HK-2 (cell line): Measurements from ENCODE around the gene MYADM.
"Not testable (repeated sequence)": the region's sequence is repeated elsewhere in the genome, so short reads cannot be mapped to it uniquely, and the experiment has no call there.

ENCODE experiments used
- DNase-seq: peaks from one replicate; pipeline ENCODE4 v3.0.0-alpha.2; 2018; ENCODE audit not compliant: unreplicated experiment

MYADM gene, protein sequence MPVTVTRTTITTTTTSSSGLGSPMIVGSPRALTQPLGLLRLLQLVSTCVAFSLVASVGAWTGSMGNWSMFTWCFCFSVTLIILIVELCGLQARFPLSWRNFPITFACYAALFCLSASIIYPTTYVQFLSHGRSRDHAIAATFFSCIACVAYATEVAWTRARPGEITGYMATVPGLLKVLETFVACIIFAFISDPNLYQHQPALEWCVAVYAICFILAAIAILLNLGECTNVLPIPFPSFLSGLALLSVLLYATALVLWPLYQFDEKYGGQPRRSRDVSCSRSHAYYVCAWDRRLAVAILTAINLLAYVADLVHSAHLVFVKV

DNA sequence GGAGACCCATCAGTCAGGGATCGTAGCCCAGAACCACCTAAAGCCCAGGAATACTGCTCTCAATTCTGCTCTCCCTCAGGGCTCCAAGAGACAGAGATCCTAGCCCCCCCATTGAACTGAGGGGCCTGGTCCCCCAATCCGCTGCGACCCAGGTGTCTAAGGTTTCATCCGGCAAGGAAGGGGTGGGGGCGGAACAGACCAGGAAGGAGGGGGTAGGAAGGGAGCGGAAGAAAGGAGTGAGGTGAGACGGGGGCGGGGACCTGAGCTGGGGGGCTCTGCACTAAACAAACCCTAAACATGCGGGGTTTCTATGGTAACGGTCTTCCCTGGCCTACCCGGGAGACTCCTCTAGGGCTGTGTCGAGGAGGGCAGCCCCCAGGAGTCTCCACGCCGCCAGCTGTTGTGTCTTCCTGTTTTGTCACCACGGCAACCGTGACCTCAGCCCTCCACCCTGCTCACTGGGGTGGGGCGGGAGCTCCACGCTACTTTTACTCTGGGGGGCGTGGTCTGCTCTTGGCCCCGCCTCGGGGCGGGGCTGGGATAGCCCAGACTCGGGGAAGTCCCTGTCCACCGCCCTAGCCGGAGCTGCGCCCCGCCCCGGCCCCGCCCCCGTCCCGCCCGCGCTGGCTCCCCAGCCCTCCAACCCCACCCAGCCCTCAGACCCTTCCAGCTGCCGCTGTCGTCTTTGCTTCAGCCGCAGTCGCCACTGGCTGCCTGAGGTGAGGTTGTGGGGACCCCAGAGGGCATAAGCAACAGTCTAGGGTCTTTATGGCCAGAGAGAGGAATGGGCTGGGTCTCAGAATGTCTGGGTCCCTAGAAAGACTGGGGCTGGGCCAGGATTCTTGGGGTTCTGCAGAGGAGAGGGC is at the start of gene MYADM:
TSS of gene MYADM (plus strand) at position 659 of the 866 bp plus-strand sequence. CDS start 5,647 bp downstream, outside the sequence.
- peak; percentile 99 for DNase-seq

DNA sequence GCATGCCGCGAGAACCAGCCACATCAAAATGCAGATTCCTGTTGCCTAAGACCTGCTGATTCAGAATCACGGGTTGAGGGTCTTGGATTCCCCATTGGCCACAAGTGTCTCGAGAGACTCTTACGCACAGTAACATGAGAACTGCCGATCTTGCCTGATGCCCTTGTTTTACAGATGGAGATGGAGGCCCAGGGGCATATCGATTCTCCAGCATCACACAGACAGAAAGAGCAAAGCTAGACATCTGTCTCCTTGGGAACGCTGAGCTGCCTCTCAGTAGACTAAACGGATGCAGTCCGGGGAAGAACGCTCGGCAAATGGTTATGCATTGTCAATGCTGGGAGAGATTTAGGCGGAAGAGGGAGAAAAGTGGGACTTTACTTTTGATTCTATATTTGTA is 48.9 kb upstream of the MYADM start:
- no peak for DNase-seq

DNA sequence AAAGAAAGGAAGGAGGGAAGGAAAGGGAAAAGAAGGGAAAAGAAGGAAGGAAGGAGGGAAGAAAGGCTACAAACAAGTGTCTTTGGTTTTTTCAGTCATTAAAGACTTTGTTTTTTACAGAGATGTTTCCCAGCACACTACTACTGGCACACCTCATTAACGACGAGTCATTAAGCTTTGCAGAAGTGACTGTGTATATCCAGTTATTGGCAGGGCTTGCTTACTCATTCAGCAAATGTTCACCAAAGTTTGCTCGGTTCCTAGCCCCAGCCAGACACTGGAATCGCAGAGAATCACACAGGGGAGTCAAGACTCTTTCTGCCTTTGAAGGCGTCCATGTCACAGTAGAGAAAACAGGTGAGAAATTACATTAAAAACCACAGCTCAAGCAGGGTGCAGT is 47.8 kb upstream of the MYADM start:
- no peak for DNase-seq

DNA sequence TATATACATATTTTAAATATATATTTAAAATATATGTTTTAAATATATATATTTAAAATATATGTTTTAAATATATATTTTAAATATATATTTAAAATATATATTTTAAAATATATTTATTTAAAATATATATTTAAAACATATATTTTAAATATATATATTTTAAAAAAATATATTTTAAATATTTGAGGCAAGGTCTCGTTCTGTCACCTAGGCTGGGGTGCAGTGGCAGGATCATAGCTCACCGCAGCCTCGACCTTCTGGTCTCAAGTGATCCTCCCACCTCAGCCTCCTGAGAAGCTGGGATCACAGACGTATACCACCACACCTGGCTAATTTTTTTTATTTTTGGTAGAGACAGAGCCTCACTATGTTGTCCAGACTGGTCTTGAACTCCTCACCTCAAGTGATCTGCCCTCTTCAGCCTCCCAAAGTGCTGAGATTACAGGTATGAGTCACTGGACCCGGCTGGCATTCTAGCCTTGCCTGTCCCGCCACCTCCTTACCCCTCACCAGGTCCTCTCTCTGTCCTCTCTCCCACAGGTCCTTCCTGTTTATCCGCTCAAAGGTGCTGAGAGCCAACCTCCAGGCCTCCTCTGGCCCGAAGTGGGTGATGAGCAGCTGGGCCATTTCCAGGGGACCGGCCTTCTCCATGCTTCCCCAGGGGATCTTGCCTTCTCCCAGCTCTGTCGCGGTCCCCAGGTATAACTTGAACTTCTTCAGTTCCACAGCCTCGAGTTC is 44.1 kb upstream of the MYADM start:
- no peak for DNase-seq

DNA sequence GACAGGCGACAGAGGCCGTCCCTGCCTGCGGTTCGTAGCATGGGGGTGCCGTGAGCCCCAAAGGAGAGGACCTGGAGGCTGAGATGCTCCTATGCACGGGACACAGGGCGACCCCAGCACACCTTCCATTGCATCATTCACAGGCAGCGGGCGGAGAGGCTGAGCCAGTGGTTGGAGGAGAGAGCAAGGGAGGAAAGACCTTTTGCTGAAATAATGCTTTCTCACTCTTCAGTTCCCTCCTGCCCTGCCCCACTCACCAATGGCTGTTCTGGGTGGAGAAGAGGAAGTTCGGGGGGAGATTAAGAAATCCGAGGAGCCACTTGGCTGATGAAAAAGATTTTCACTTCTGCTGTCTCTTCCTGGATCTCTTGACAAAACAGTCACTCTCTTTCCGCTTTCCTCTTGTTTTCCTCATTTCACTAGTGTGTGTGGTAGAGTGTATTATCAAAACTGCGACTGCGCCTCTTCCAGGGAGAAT is 43.5 kb upstream of the MYADM start, which contains the start of gene NLRP12:
TSS of gene NLRP12 (minus strand) at position 181 of the 478 bp plus-strand sequence. CDS start at position 41, 140 bp downstream.
- DNase-seq: no peak

DNA sequence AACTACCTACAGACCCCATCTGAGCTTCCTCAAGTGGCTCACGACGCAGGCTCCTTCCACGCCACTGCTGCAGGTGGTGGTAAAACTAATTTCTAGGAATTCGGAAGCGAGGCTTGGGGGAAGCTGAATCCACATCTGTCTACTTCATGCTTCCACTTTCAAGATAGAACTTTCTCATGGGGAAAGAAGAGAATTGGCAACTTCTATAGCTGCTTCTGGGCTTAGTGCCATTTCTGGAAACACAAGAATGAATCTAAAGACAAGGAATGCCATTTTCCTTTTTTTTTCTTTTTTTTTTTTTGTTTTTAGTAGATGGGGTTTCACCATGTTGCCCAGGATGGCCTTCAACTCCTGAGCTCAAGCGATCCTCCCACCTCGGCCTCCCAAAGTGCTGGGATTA is 40.8 kb upstream of the MYADM start:
- DNase-seq: no peak

DNA sequence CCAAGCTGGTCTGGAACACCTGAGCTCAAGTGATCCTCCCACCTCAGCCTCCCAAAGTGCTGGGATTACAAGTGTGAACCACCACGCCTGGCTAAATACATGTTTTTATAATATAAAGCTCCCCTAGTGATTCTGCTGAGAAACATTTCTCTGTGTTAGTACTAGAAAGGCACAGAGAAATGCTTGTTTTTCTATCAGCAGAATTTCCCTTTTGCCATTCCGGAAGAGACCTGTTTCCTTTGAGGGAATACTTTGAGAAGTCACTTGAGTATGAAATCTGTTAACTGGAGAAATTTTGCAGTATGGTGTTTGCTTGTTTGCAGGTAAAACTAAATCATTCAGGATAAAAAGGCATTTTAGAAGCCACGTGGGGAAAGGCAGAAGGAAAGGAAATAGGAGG is 39.2 kb upstream of the MYADM start:
- no peak for DNase-seq

DNA sequence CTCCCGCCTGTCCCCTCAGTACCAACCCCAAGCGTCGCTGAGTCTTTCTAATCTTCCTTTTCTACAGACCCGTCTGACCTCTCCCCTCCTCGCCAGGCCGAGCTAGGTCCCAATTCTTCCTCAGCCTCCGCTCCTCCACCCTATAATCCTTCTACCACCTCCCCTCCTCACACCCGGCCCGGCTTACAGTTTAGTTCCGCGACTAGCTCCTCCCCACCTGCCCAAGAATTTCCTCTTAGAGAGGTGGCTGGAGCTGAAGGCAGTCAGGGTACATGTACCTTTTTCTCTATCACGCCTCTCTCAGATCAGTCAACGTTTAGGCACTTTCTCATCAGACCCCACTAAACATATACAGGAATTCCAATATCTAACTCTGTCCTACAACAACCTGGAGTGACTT is 34.8 kb upstream of the MYADM start:
- not testable (repeated sequence) for DNase-seq

DNA sequence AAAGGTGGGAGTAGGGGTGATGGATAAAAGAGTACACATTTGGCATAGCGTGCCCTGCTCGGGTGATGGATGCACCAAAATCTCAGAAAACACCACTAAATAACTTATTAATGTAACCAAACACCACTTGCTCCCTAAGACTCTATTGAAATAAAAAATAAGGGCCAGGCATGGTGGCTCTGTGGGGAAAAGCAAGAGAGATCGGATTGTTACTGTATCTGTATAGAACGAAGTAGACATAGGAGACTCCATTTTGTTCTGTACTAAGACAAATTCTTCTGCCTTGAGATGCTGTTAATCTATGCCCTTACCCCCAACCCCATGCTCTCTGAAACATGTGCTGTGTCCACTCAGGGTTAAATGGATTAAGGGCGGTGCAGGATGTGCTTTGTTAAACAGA is 29.2 kb upstream of the MYADM start:
- DNase-seq: not testable (repeated sequence)

DNA sequence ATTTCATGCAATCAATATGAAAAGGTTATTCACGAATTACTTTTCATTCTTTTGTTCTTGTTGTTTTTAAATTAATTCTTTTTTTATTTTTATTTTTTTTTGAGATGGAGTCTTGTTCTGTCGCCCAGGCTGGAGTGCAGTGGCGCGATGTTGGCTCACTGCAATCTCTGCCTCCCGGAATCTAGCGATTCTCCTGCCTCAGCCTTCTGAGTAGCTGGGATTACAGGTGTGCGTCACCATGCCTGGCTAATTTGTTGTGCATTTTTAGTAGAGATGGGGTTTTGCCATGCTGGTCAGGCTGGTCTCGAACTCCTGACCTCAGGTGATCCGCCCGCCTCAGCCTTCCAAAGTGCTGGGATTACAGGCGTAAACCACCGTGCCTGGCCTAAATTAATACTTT is 27.4 kb upstream of the MYADM start:
- not testable (repeated sequence) for DNase-seq

DNA sequence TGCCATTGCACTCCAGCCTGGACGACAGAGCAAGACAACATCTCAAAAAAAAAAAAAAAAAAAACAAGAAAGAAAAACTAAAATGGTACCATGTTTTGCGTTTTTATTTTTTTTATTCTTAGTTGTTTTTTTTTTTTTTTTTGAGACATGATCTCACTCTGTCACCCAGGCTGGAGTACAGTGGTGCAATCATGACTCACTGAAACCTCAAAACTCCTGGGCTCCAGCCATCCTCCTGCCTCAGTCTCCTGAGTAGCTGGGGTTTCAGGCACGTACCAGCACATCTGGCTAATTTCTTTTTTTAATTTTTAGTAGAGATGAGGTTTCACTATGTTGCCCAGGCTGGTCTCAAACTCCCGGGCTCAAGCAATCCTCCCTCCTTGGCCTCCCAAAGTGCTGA is 26.8 kb upstream of the MYADM start:
- not testable (repeated sequence) for DNase-seq

DNA sequence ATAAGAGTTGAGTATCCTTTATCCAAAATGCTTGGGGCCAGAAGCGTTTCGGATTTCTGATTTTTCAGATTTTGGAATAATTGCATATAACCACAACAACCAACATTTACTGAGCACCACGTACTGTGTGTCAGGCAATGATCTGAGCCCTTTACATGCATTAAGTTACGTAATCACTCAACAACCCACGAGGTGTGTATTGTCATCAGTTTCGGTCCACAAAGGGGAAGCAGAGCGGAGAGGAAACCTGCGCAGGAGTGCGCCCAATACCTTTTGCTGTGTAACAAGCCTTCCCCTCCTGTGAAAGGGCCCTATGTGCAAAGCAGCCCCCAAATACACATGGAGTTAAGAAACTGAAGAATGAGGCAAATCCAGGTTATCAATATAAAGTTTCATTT is 22.8 kb upstream of the MYADM start:
- DNase-seq: no peak

DNA sequence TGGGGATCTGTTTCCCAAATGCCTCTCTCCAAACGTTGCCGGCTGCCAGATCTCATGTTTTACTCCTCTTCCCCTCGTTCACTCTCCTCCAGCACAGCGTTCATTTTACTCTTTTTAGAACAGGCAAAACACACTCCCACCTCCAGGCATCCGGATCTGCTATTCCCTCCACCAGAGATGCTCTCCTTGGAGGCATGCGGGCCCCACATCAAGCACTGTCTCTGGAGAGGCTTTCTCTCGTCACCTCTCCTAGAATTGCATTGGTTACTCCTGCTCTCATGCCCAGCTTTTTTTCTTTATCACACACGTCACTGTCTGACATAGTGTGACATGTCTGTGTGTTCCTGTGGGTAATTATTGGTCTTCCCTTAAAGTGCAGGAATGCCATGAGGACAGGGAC is 20.1 kb upstream of the MYADM start:
- no peak for DNase-seq

DNA sequence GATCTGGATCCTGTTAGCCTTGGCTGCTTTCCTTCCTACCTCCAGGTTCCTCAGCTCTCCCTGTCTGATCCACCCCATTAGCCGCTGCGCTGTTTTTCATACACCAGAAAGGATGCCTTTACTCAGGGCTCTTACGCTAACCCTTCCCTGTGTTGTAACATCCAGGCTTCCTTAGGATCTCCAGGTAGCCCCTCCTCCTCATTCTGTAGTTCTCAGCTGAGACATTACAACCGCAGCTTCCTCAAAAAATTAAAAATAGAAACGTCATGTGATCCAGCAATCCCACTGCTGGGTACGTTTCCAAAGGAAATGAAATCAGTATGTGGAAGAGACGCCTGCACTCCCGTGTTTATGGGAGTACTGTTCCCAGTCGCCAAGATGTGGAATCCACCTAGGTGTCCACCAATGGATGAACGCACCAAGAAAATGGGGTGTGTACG is 18.4 kb upstream of the MYADM start:
- DNase-seq: no peak

DNA sequence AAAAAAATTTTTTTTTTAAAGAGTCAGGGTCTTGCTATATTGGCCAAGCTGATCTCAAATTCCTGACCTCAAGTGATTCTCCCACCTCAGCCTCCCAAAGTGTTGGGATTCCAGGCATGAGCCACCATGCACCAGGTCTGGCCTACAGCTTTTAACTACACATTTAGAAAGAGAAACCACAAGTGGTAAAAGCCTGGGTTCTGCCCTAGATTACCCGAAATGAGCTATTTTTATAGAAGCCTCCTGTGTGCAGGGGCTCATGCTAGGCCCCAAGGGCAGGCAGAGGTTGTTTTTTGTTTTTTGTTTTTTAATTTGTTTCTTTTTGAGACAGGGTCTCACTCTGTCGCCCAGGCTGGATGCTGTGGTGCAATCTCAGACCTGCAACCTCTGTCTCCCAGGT is 14.0 kb upstream of the MYADM start:
- no peak for DNase-seq

DNA sequence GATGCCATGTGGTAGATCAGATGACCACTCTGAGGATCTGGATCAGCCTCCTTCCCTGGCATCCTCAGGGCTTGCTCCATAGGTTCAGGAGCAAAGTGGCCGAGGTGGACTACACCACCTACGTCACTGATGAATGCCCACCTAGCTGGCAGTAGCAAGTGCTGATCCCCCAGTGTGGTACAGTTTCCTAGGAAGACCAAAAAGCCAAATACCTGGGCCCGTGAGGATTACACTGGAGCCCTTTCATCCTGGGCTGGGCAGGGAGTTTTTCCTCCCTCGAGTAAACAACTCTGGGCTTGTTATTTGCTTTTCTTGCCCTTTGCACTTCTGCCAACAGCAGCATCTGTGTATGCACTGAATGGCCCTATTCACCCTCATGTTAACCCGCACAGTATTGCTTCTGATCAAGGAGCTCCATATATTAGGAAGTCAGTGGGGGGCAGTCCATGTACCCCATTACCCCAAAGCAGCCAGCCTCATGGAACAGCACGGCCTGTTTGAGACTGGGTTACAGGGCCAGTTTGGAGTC is 3.3 kb upstream of the MYADM start:
- DNase-seq: no peak

DNA sequence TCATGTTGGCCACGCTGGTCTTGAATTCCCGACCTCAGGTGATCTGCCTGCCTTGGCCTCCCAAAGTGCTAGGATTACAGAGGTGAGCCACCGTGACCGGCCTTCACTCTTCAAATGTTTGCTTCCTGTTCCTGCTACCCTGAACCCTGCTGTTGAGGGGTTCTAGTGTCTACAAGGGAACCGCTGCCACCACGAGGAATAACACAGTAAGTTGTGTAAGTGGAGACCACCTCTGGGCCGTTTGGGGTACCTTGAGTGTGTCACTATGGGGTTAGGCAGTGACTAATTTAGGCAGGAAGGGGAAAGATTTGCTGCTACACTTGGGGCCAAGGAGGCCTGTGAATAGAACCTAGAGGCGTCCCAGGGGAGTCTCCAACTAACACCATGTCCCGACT is 2.2 kb upstream of the MYADM start:
- no peak for DNase-seq

DNA sequence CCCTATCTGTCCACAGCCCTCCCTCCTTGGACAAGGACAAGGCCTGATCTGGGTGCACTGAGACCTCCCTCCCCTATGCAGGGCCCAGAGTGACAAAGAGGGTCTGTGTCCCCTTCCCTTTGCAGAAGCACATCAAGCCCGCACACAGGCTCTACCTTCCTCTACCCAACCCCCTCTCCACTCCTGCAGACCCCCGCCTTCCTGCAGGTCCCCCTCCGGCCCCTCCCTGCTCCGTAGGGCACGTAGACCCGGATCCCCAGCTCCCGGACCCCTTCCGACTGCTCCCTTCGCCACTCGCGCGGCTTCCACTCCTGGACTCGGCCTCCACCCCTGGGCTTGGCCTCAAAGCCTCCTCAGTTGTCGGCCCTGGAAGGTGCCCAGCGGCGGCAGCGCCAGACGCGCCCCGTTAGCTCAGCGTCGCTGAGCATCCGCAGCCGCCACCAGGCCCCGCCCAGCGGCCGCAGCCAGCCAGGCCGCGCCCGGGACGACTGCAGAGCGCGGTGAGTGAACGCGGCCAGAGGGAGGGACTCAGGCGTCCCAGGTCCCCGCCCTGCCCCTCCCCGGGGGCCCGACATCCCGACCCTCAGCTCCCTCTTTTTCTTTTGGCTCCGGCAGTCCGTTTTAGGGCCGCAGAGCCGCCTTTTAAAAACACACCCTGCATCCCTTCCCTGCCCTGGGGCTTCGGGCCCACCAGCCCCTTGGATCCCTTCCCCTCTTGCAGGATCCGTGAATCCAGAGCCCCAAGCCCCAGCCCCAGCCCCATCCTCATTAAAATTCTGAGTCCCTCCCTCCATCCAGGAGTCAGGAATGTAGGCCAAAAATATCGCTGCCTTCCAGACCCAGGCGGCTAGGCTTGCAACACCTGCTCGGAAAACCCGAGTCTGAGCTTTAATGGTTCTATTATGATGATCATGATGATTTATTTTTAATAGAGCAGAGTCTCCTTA is 1.5 kb upstream of the MYADM start:
- peak; percentile 65 for DNase-seq

DNA sequence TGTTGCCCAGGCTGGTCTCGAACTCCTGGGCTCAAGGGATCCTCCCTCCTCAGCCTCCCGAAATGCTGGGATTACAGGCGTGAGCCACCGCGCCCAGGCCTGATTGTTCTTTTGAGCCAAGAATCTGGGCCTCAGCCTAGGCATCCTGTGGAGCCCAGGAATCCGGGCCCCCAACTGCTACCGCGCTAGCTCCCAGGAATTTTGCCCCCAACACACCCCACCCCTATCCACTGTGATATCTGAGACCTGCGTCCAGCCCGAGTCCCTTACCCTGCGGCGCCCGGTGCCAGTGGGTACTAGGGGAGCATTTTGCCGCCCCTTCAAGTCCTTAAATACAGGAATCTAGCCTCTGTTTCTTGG is 838 bp upstream of the MYADM start:
- no peak for DNase-seq

DNA sequence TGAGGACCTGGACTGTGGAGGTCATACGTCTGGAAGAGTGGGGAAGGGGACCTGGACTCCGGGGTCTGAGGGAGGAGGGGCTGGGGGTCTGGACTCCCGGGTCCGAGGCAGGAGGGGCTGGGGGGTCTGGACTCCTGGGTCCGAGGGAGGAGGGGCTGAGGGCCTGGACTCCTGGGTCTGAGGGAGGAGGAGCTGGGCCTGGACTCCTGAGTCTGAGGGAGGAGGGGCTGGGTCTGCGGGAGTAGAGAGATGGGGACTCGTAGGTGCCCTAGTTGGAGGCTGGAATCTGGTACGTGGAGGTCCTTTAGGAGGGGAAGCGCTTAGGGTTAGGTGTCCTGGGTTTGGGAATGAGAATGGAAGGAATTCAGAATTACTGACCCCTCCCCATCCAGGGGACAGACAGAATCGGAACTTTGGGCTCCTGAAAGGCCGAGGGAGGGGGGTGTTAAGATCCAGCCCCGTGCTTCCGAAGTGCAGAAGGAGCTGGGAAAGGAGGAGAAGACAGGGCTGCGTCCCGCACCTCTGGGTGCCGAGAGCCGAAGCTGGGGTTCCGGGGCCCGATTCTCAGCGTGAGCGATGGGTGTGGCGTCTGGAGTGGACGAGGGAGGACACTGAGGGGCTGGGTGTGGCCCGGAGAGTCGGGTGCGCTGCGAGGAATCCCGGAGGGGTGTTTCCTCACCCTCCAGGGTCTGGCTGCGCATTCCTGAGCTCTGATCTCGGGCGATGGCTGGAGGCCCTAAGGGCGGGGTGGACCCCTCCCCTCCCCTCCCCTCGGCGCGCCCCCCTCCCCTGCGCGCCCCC is 608 bp downstream of the MYADM start:
- peak; percentile 71 for DNase-seq
